ENCODE measurements around the gene PGGT1B. TPM values are rescaled to one million over a fixed set of nuclear protein-coding genes. Genes with fewer than 3 reads are reported as not detected.

PGGT1B gene
- polyA plus RNA-seq, 1 of the 3 experiments (the other 2 are of a cell fraction) = 0.69 TPM

DNA sequence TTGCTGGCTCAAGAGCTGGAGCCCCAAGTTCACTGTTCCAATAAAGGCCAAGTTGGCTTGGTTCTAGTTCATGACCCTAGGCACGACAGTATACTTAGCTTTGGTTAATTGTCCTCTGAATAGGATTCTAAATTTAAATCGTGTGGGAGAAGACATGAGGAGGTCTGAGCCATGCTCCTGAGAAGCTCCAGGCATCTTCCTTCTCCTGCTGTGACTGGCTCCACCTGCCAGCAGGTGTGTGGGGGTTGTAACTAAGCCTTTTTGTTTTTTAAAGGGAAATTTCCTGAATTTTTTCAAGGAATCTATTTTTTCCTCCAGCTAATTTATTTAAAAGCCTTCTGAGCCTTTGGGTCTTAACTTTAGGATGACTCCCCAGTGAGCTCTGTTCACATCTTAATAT, 72.8 kb downstream of the PGGT1B start:
- no peaks in the 10 kb centered on the region for H4K20me1 ChIP-seq (ENCODE audit: insufficient read depth)
- no peak overlapping the region for H3K4me3 ChIP-seq (ENCODE audit: low read depth in 2 of 2, low read length in 1 of 2)
- no peaks in the 10 kb centered on the region for H3K36me3 ChIP-seq (replicated peaks in 1 of 2; ENCODE audit: control insufficient read depth in 1 of 2, insufficient read depth in 2 of 2, low read length in 1 of 2)
- H3K4me2 ChIP-seq = no peak overlapping the region
- WGBS (ENCODE audit: low lambda C conversion rate) = 63% methylated on average over 2 of the region's 2 CpGs
- H3K79me2 ChIP-seq (ENCODE audit: insufficient read depth) = no peaks in the 10 kb centered on the region
- H3F3A ChIP-seq (replicated peaks; ENCODE audit: insufficient read depth) = peaks cover under 1% of the 10 kb centered on the region
- no peak overlapping the region for H3K27ac ChIP-seq (ENCODE audit: low read depth in 2 of 2, low read length in 1 of 2)
- ChIA-PET POLR2A (interaction anchor here (1.4 kb wide), 1 partner anchor 10 kb away, joined by 5 read pairs; no protein-coding TSS in a partner anchor), CTCF (interaction anchor here (0.8 to 1.4 kb wide), 4 partner anchors 8 to 92 kb away, joined by 3 read pairs; no protein-coding TSS in a partner anchor)
- DNase-seq = no peak
- no peaks in the 10 kb centered on the region for H3K9me3 ChIP-seq
- H3K27me3 ChIP-seq (ENCODE audit: insufficient read depth) = no peaks in the 10 kb centered on the region
- H3K4me1 ChIP-seq (ENCODE audit: control insufficient read depth in 1 of 2, insufficient read depth in 2 of 2, low read depth in 1 of 2, low read length in 1 of 2) = peaks cover 0 to 9% of the 10 kb centered on the region in 2 experiments; a peak in 2 of 4 replicates
- H3K9me2 ChIP-seq = no peaks in the 10 kb centered on the region
- no peak overlapping the region for H3K9ac ChIP-seq
- TF ChIP-seq TAF1 (IDR thresholded peaks at IDR 0.05; ENCODE audit: borderline replicate concordance, low read depth, low read length) (no peak), SIN3A (IDR thresholded peaks at IDR 0.05; ENCODE audit: borderline replicate concordance, low read depth, low read length) (no peak), FOXJ3 (CRISPR knock-in tag; IDR thresholded peaks at IDR 0.05) (no peak), RFX5 (IDR thresholded peaks at IDR 0.05; ENCODE audit: low read length) (no peak), MXI1 (IDR thresholded peaks at IDR 0.05; ENCODE audit: low read depth, low read length) (no peak), NRF1 (IDR thresholded peaks at IDR 0.05; ENCODE audit: low read depth, low read length) (no peak), YY1 (IDR thresholded peaks at IDR 0.05; ENCODE audit: low read depth) (no peak), RXRA (IDR thresholded peaks at IDR 0.05; ENCODE audit: borderline replicate concordance, low read depth) (no peak), USF2 (IDR thresholded peaks at IDR 0.05; ENCODE audit: borderline replicate concordance, low read depth, low read length) (no peak), USF1 (IDR thresholded peaks at IDR 0.05; ENCODE audit: borderline replicate concordance, low read depth) (no peak), TEAD4 (IDR thresholded peaks at IDR 0.05; ENCODE audit: borderline replicate concordance, insufficient read depth) (no peak), EP300 (IDR thresholded peaks at IDR 0.05; ENCODE audit: borderline replicate concordance in 1 of 2, low read depth in 1 of 2, low read length in 1 of 2) (no peak)
- TF ChIP-seq, protein P1, sequence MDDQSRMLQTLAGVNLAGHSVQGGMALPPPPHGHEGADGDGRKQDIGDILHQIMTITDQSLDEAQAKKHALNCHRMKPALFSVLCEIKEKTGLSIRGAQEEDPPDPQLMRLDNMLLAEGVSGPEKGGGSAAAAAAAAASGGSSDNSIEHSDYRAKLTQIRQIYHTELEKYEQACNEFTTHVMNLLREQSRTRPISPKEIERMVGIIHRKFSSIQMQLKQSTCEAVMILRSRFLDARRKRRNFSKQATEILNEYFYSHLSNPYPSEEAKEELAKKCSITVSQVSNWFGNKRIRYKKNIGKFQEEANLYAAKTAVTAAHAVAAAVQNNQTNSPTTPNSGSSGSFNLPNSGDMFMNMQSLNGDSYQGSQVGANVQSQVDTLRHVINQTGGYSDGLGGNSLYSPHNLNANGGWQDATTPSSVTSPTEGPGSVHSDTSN (IDR thresholded peaks at IDR 0.05) = no peak
- TF ChIP-seq, protein P2, sequence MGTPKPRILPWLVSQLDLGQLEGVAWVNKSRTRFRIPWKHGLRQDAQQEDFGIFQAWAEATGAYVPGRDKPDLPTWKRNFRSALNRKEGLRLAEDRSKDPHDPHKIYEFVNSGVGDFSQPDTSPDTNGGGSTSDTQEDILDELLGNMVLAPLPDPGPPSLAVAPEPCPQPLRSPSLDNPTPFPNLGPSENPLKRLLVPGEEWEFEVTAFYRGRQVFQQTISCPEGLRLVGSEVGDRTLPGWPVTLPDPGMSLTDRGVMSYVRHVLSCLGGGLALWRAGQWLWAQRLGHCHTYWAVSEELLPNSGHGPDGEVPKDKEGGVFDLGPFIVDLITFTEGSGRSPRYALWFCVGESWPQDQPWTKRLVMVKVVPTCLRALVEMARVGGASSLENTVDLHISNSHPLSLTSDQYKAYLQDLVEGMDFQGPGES (IDR thresholded peaks at IDR 0.05; ENCODE audit: low read depth, low read length) = no peak
- no peak overlapping the region for H2AFZ ChIP-seq (ENCODE audit: low read depth)
